NCI-H2227 (cell line): Measurements from ENCODE around the gene PHKG2.

Source experiments
- DNase-seq: peaks from one replicate; lab custom pipeline; 2025; ENCODE audit not compliant: unreplicated experiment; lab: John Stamatoyannopoulos, UW

The PHKG2 gene

DNA sequence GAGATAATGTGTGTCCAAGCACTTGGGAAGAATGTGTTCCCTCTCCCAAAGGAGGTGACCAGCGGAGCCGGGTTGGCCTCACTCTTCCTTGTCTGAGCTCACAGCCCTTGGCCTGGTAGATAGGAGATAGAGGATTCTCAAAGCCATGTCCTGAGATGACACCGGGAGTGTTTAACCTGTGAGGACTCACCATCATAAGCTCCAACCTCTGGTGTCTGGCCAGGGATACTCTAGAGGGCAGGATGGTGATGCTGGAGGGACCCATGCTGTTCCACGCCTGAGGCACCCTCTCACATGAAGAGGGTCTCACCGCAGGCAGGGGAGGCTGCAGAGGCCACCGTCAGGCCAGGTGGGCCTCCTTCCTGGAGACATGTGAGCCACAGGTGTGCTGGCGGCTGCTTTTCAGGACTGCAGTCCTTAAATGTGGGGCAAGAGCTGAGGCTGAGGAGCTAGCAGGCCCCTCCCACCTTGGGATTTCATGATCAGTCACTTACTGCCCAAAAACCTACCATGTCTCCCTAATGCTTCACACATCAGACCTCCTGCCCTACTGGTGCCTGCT is 45.4 kb downstream of the PHKG2 start:
- no peak for DNase-seq

GRCh38 chr16:30794634-30795033 is 46.4 kb downstream of the PHKG2 start:
- DNase-seq: no peak

DNA sequence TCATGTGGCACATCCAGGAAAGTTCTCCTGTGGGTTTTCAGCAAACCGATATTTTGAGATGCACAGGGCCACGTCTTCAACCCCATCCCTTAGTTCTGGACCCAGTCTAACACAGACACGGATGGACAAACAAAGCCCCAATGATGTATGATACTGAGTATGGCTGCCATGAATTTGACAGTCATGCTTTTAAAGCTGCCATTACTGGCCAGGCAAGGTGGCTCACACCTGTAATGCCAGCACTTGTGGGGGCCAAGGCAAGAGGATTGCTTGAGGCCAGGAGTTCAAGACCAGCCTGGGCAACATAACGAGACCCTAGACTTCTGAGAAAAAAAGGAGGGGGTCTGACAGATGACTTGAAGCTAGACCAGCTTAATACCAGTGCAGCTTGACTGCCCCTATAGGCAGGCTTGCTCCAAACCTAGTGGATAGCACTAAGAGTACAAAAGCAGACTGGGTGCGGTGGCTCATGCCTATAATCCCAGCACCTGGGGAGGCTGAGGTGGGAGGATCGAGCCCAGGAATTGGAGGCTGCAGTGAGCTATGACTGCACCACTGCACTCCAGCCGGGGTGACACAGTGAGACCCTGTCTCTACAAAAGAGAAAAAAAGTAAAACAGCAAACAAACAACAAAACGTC is 49.6 kb downstream of the PHKG2 start:
- DNase-seq: no peak
